Stimulated activated CD8-positive, alpha-beta memory T cell treated with anti-CD3 and anti-CD28 coated beads, Interleukin-12 subunit alpha, Interleukin-12 subunit beta, amount 100 ng/mL, for 24 hours (primary cell): ENCODE results near the gene KHDC3L.

Source experiments
- DNase-seq: peaks from one replicate; pipeline ENCODE4 v3.0.0-alpha.2; 2020; ENCODE audit errors: extremely low read depth

Gene KHDC3L, protein sequence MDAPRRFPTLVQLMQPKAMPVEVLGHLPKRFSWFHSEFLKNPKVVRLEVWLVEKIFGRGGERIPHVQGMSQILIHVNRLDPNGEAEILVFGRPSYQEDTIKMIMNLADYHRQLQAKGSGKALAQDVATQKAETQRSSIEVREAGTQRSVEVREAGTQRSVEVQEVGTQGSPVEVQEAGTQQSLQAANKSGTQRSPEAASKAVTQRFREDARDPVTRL

DNA sequence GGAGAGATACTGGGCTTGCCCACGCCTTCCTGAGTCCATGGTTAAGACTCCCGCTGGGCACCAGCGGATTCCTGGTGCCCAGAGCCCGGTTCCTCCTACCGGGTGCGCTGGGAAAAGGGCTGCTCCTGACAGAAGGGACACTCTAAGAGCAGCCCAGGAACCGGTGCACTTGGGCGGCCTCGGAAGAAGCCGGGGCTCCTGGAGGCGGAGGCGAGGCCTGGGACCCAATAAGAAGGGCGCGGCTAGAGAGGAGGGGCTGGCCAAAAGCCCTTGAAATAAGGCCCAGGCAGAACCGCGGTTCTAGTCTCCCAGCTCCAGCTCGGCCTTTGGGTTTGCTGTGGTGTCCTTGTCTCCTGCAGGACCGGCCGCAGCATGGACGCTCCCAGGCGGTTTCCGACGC is at the start of gene KHDC3L:
TSS of gene KHDC3L (plus strand) at position 301 of the 400 bp plus-strand sequence. CDS start at position 373, 72 bp downstream.
- no peak for DNase-seq

DNA sequence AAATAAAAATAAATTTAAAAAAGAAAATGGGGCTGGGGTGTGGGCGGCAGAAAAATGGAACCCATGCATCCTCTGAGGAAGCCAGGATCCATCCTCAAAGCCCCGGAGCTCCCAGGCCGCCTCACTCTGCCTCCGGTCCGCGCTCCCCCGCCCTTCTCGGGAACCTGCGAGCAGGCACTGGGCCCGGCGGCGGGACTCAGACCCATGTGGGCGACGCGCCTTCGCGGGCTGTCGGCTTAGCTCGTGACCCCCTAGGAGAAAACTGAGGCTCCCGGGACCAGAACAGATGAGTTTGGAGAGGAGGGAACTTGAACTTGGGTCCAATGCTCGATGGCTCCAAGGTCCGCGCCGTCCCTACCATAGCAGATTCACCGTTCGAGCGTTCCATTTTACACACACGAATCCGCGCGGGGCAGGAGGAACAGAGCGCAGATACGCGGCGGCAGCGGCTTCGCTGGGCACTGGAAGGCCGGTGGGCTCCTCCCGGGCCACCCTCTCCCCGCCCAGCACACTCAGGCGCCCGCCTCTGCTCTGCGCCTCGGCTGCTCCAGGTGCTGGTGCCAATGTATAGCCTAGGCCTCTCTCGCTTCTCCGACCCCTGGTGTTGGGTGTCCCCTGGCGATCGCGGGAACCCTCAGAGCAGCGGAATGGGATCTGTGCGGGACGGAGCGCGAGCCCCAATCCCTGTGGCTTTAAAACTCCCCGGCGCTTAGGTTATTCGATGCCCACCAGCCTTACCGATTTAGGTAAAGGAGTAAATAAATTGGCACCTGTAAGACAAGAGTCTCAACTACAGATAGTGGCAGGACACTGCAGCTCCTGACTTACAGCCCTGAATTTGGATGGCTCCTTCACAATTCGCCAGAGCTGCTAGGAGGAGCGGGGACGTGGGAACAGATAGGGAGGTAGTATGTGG is 47.6 kb upstream of the KHDC3L start:
- no peak for DNase-seq

DNA sequence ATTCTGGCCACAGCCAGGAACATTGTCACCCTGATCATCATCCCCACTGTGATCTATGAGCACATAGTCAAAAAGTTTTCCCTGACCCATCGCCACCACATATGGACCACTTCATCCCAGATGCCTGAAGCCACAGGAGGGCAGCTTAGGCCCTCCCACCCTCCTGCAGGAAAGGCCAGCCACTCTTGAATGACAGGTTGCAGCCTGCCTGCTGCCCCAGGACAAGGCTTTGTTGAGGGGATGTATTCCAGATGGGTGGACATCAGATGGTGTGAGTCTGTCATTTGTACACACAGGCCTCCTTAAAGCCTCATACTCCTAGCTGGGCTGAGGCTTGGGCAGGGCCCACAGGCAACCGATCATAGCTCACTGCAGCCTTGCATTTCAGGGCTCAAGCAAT is 39.1 kb upstream of the KHDC3L start:
- DNase-seq: no peak

DNA sequence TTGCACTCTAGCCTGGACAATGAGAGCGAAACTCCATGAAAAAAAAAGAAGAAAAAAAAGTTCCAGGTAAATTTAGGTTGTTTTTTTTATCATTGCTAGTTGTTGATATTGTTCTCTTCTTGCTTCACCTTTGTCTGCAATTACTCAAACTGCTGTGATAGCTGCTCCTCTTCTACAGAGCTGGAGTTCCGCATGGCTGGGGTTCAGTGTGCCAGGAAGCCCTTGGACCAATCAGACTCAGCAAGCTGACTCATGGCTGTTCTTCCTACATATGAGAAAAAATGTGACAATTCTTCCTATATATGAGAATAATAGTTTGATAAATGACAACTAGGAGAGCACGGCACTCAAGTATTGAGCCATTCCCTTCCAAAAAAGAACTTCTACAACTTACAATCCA is 36.8 kb upstream of the KHDC3L start:
- no peak for DNase-seq

DNA sequence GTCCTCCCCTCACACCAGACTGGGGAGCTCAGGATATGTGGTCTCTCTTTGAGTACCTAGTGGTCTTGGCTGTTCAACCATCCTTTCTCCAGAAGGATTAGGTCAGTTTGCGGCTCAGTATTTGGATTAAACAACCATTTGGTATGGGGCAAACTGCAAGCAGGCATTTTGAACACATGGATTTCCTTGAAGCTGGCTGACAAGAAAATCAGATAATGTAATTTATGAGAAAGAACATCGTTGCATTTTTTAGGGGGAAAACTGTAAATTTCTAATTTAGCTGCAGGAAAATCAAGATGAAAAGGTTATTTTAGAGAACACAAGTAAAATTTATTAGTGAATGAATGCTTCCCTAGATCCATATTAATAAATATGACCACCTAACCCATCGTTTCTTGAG is 33.7 kb upstream of the KHDC3L start:
- no peak for DNase-seq

DNA sequence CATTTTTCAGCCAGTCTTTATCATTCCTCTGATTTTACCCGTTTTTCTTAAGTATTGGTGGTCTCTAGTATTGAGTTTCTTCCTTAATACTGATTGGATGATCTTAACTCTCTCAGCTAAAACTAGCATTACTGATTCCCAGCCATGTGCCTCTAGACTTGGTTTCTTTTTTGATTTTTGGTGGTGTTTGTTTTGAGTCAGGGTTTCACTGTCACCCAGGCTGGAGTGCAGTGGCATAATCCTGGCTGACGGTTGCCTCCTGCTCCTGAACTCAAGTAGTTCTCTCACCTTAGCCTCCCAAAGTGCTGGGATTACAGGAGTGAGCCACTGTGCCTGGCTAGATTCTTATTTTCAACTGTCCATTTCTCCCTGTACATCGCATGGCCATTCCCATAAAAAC is 33.3 kb upstream of the KHDC3L start:
- DNase-seq: no peak

DNA sequence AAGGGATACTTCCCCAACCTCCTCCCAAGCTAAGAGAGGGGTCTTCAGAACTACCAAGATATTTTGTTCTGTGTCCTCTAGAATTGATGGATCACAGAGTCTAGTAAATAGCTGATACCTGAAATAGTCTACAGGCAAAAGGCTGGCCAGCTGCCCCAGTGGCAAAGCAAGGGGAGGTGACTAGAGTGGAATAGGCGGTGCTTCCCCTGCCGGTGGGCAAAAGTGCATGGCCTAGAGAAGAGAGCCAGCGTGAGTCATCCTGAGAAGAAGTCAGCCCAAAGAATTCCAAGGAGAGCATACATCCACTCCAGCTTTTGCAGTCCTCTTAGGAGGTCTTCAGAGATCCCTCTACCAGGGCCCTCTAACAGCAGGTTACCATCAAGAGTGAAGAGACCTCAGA is 23.1 kb upstream of the KHDC3L start:
- no peak for DNase-seq

DNA sequence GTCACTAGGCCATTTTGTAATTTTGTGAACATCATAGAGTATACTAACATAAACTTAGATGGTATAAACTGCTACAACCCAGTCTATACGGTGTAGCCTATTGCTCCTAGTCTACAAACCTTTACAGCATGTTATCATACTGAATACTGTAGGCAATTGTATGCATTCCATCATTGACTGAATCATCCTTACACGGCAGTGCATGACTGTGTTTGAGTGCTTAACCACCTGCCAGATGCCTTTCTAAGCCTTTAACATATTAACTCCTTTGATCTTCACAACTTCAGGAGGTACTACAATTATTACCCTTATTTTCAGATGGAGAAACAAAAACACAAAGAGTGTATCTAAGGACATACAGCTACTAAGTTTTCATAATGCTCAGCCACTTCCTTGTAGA is 22.4 kb upstream of the KHDC3L start:
- DNase-seq: no peak

DNA sequence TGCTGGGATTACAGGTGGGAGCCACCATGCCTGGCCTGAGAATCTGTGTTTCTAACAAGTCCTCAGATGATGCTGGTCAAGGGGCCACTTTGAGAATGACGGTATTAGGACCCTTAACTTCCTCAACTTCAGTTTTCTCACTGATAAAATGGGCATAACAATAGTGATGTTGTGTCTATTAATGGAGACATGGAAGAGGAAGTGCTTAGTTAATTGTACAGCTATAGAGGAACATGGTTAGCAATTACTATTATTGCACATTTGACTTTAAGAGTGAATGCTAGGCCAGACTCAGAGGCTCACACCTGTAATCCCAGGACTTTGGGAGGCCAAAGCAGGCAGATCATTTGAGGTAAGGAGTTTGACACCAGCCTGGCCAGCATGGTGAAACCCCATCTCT is 21.1 kb upstream of the KHDC3L start:
- no peak for DNase-seq

DNA sequence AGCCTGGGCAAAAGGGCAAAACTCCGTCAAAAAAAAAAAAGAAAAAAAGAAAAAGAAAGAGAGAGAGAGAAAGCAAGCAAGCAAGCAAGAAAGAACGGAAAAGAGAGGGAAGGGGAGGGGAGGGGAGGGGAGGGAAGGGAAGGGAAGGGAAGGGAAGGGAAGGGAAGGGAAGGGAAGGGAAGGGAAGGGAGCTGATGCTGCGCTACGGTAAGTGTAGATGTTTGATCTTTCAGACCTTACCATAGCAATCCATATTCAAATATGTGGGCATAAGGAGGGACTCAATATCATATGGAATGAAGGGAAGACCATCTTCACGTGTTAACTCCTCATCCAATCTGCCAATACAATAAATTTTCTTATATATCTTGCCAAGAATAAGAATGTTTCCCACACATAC is 20.3 kb upstream of the KHDC3L start:
- DNase-seq: no peak

DNA sequence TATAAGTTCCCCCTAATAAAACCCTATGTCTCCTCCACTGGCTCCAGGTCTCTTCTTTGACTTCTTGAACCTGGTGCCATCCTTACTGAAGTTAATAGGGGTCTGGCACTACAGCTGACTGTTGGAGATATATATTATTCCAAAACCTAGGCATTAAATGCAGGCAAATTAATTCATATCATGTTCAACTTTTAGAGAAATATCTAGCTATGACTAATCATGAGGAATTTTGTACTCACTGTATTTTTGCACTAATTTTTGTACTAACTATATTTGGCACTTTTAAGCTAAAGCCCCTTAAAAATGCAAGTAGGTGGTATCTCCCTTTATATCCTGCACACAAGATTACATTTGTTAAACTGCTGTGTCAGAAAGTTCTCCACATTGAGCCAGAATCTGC is 19.3 kb upstream of the KHDC3L start:
- no peak for DNase-seq

DNA sequence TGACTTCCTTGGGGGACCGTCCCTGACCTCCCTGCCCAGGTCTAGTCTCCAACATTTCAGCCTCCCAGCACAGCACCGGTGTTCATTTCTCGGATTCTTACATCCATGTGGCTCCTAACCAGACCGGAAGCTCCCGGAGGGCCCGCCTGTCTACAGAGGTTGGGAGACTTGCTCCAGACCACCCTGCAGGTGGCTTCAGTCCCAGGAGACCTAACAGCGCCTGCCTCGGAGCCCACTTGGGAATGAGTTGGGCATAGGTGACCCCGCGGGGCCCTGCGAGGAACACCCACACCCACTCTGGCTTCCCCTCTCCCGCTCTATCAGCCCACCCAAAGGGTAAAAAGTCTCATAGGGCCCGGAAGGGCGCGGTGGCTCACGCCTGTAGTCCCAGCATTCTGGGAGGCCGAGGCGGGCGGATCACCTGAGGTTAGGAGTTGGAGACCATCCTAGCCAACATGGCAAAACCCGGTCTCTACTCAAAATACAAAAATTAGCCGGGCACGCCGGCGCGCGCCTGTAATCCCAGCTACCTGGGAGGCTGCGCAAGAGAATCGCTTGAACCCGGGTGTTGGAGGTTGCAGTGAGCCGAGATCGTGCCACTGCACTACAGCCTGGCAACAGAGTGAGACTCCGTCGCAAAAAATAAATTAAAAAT is 13.8 kb upstream of the KHDC3L start:
- DNase-seq: no peak

DNA sequence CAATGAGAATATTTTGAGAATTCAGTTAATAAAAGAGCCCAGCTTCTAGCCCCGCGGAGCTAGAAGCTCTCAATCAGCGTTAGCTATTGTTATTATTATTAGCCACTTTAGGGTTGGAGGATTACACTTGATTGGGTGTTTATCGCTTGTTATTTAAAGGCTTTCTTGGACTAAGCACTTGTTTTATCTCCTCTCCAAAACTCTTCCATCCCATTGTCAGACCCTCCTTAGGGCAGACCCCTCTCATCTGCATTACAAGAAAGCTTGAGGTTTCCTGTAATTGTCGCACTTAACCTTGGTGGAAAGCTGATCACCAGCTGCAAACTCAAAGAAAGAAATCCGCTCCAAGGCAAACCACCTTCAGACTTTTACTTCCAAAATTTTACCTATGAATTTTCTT is 13.1 kb upstream of the KHDC3L start:
- no peak for DNase-seq

DNA sequence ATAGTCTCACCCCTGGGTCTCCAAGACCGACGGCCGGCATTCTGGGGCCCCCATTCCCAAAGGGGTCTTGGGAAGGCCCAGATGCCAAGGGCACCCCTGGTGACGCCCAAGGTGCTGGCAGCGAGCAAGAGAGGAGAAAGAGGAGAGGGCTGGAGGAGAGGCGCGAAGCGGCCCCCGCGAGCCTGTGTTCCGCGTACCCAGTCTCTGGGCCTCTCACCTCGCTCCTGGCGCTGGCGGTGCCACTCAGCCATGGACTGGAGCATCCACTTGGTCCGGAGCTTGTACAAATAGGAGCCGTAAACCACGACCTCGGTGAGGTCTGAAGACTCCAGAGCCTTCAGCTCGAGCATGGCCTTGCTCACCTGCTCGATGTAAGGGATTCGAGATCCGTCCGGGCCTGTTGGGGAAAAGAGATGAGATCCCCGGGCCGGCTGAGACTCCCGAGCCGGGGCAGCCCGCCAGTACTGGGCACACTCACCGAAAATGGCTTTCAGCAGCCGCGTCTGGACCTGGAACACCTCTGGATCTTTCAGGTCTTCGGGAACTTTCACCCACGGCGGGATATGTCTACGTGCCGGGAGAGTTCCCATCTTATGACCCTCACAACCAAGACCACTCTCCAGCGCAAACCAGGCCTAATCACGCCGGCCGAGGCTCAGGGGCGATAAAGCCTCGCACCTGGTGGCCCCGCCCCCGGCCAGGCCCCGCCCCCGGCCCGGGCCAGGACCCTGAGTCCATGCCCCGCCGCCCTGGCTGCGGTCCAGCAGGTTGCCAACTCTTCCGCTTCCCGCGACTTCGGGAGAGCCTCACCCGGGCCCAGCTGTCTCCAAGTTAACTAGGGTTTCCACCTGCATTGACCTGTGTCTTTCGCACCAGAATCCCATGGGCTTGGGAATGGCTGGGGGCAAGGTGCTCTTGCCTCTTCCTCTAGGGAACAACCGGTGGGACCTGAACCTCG is 8.5 kb upstream of the KHDC3L start, which contains the start of gene DPPA5:
TSS of gene DPPA5 (minus strand) at position 641 of the 958 bp plus-strand sequence. CDS start at position 590, 51 bp downstream.
- DNase-seq: no peak

DNA sequence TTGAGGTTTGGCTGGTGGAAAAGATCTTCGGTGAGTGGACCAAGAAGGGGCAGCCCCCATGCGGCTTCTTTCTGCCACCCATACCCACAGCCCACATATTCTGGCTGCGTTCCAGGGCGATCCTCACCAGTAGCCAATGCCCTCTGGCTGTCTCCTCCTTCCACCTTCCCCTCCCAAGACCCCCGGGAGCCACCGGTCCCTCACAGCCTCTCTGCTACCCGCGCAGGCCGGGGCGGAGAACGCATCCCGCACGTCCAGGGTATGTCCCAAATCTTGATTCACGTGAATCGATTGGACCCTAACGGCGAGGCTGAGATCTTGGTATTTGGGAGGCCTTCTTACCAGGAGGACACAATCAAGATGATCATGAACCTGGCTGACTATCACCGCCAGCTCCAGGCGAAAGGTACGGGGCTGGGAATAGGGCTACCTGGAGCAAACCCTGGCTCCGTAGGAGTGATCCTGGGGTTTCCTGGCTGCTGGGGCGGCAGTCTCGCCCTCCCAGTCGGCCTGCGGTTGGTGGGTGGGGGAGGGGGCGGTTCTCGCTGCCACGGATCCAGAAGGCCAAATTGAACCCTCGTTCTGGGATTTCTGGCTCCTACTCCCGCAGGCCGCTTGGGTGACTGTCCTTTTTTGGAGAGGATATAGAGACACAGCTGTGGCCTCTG is 545 bp downstream of the KHDC3L start:
- no peak for DNase-seq

DNA sequence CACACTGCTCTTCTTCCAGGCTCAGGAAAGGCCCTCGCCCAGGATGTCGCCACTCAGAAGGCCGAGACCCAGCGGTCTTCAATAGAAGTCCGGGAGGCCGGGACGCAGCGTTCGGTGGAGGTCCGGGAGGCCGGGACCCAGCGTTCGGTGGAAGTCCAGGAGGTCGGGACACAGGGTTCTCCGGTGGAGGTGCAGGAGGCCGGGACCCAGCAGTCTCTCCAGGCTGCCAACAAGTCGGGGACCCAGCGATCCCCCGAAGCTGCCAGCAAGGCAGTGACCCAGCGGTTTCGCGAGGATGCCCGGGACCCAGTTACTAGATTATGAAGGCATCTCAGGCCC is 1.0 kb downstream of the KHDC3L start:
- no peak for DNase-seq

DNA sequence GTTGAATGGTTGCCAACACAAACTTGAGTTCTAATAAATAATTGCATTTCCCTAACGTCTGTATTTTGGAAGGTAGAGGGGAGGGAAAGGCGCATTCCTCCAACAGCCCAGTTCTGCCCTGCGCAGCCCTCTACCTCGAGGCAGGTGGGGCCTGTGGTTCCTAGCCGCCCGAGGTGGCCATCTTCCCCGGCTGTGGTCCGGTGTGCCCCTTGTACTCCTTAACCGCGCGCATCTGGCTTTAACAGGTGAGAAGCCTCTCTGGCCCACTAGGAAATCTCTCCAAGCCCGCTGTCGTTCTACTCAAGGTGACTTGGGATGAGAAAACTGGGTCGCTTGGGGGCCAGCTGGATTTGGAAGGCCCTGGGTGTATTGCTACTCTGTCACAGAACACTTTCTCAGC is 1.7 kb downstream of the KHDC3L start:
- DNase-seq: no peak

DNA sequence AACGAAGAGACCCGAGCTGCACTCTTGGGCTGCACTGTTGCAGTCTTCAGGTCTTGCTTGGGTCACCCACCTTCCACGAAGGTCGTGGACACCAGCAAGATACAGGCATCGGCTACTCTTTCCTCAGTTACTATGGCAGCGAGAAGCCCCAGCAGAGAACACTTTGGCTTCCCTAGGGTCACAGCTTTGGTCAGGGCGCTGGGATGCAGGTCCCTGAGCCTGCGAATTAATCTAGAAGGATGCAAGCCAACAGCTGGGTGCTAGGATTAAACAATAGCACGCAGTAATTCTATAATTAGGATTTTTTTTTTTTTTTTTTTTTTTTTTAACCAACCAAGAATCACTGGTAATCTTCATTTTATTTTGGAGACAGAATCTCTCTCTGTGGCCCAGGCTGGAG is 2.1 kb downstream of the KHDC3L start:
- no peak for DNase-seq

DNA sequence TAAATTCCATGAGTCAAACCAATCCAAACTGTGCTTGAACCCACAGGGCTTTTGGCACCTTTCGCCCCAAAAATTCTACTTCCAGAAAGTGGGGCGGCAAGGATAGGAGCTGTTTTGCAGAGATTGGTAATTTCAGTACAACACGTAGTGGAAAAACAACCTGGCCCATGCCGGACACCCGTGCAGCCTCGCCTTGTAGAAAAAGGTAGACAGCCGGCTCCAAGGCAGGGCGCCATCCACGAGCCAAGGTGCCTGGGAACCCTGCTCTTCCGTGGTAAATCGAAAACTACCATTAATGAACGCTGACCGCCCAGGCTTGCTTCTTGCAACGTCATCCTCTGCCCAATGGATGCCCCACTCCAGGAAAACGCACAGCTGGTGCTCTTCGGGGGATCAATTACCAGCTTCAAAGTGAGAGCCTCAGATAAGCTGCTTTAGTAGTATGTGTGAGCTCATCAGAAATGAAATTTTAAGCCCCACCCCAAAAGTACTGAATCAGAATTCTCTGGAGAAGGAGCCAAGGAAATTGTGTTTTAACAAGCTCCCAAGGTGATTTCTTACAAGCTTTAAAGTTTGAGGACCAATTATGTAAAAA is 5.4 kb downstream of the KHDC3L start:
- no peak for DNase-seq

DNA sequence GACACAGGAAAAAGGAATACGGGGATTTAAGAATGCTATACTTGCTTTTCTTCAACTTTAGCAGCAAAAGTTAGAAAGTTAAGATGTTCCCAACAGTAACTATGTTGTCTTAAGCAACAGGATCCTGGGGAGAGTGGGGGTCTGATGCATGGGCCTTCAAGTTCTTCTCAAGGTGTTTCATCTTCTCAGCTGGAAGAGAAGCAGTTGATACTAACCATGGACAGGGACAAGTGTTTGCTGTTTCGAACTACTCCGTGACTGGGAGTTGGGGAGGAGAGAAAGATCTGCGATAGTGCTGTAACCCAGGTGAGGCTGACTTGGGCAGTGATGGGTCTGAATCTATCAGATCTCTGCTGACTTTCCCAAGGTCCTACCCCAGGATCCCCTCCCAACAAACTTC is 6.2 kb downstream of the KHDC3L start:
- DNase-seq: no peak

DNA sequence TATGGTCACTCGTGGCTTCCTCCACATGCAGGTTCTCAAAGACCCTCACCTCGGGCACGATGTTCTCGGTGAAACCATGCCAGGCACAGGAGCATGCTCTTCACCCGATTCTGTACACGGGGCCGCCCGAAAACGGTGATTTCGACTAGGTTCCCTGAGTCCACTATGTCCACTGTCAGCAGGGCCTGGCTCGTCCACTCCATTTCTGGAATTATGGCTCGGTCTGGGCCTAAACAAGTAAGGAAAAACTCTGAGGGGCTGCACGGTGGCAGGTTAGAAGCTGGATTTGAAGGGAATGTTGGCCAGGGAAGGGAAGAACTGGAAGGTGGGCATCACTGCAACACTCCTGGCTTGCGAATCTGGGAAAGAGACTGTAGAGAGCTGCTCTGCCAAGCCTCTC is 6.7 kb downstream of the KHDC3L start:
- no peak for DNase-seq
